CD4-positive, alpha-beta T cell treated with Interleukin-17A for 4 hours (primary cell): ENCODE measurements around the gene ADH5.
"Not testable (repeated sequence)": the region's sequence is repeated elsewhere in the genome, so short reads cannot be mapped to it uniquely, and the experiment has no call there.

Experiments used
- DNase-seq: peaks from one replicate; pipeline ENCODE4 v3.0.0-alpha.2; 2020; ENCODE audit warnings: mixed read lengths

ADH5 gene

DNA sequence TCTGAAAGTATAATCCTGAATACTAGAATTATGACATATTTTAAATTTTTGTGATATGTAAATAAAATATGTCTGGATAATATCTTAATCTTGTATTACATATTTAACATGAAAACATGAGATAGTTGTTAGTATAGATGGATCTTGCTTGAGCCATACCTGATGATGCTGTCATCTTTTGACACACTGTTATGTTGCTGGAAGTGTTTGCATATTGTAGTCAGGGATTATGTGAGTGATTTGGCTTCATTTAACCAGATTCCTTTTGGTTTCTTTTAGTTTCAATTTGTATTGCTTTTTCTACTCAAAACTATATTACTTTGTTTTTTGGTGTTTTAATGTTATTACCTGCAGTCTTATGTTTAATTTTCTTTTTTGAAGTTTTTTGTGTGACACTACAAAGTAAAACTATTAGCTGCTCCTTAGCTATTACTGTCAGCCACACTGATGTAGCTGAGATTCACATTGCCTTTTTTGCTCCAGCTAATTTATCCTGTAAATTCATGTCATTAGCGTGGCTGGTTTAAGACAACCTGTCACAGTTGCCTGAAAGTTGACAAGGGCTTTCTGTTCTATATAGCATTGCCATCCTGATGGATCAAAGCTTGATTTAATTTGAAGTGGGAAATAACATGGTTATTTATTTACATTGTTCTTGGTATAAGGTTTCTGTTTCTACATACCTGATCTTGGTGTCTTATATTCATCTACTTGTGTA is 59.4 kb downstream of the ADH5 start:
- no peak for DNase-seq

DNA sequence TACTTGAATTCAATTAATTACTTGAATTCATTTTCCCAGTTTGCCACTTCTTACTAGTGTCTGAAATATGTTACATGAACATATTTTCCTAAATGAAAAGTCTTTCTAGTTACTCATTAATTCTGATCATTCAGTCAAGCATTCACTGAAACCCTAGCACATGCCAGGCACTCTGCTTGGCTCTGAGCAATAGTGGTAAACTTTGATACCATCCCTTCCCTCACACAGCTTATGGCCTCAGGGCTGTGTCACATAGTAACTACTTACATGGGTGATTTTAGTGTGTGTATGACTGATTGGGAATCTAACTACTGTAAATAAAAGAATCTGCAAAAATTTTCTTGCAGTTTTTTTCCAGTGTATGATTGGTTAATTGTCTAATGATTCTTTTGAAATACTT is 60.4 kb downstream of the ADH5 start:
- no peak for DNase-seq

- DNase-seq: no peak
Measured at GRCh38 chr4:99027304-99027703, 61.3 kb downstream of the ADH5 start.

GRCh38 chr4:99025506-99025905 is 63.1 kb downstream of the ADH5 start:
- DNase-seq: no peak

DNA sequence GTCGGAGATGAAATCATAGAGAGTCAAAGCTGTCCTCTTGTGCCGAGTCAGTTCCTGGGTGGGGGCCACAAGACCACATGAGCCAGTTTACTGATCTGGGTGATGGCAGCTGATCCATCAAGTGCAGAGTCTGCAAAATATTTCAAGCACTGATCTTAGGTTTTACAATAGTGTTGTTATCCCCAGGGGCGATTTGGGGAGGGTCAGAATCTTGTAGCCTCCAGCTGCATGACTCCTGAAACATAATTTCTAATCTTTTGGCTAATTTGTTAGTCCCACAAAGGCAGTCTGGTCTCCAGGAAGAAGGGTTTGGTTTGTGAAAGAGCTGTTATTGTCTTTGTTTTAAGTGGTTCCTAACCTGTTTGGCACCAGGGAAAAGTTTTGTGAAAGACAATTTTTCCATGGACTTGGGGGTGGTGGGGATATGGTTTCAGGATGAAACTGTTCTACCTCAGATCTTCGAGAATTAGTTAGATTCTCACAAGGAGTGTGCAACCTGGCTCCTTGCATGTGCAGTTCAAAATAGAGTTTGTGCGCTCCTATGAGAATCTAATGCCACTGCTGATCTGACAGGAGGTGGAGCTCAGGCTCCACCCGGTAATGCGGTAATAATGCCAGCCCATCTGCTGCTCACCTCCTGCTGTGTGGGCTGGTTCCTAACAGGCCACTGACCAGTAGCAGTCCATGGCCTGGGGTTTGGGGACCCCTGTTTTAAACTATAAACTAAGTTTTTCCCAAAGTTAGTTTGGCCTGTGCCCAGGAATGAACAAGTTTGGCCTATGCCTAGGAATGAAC is 63.9 kb downstream of the ADH5 start:
- no peak for DNase-seq

DNA sequence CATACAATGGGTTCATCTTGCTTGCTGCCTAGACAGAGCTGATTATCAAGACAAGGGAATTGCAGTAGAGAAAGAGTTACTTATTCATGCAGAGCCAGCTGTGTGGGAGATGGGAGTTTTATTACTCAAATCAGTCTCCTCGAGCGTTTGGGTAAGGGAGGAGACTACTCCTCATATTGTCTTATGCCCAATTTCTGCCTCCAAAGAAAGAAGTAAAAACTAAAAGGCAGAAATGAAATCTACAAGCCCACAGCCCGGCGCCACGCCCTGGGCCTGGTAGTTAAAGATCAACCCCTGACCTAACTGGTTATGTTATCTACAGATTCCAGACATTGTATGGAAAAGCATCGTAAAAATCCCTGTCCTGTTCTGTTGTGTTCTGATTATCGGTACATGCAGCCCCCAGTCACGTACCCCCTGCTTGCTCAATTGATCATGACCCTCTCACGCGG is 64.8 kb downstream of the ADH5 start:
- not testable (repeated sequence) for DNase-seq

GRCh38 chr4:99022566-99022965 is 66.0 kb downstream of the ADH5 start:
- no peak for DNase-seq

- no peak for DNase-seq
Measured at GRCh38 chr4:99021386-99021785, 67.2 kb downstream of the ADH5 start.
